ENCODE data around the gene SIN3B.

DNA sequence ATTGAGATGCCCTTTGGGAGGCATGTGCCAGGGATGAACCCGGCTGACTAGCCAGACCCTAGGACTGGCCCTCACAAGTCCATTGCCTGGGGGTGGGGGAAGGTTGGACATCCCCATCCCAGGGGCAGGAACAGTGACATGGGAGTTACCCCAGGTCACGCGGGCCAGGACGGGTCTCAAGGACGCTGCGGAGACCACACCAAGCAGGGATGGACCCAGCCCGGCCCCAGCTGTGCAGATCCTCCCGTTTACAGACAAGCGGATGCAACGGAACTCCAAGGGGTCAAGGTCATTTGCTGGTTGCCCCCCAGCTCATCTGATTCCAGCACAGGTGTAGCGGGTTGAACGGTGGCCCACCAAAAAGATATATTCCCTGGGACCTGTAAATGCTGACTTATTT, 79.6 kb downstream of the SIN3B start:
- TF ChIP-seq CTCF (IDR thresholded peaks at IDR 0.05) (no peak), EZH2 (IDR thresholded peaks at IDR 0.05; ENCODE audit: borderline replicate concordance, insufficient read depth, low read depth, low read length, poor library complexity, severe bottlenecking) (no peak)

Measured in B cell (primary cell).